NCI-H345 treated with DMSO at 0.1 percent for 48 hours (cell line): ENCODE results near the gene PTGIS.
"Not testable (repeated sequence)": the region's sequence is repeated elsewhere in the genome, so short reads cannot be mapped to it uniquely, and the experiment has no call there.

Experiments used
- DNase-seq: peaks from one replicate; lab custom pipeline; 2025; ENCODE audit not compliant: unreplicated experiment; lab: John Stamatoyannopoulos, UW

The PTGIS gene

DNA sequence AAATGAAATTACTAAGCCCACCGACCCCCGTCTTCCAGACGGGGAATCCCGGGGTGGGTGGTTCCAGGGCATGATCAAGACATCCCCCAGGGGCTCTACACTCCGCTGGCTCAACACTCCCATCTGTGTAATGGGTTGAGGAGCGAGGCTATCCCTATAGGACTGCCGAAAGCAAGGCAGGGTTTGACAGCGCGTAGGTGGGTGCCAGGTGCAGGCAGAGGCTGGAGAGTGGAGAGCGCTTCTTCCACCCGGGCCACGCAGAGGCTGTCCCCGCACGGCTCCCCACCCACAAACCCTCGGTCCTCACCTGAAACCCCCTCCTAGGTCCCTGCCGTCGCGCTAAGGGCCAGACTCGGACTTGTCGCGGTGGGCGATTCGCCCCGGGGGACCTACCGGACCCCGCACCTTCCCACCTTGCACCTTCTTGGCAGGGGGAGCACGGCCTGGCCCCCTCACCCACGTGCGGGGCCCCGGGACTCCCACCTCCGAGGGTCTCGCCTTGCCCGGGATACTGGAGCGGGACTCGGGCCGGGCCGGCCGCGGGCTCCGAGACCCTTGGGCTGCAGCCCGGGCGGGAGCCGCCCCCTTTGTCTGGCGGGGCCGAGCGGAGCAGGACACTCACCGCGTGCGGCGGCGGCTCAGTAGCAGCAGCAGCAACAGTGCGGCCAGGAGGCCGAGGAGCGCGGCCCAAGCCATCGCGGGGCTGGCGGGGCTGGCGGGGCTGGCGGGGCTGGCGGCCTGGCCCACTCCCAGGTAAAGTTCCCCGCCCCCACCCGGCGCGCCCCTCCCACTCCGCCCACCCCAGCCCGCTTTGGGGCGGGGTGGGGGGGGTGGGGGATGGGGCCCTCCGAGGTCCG lies at the start of gene PTGIS:
Gene PTGIS, minus strand, starts transcription at position 717 of the 857 bp plus-strand sequence. Its CDS starts 21 bp downstream, at position 696.
- no peak for DNase-seq

DNA sequence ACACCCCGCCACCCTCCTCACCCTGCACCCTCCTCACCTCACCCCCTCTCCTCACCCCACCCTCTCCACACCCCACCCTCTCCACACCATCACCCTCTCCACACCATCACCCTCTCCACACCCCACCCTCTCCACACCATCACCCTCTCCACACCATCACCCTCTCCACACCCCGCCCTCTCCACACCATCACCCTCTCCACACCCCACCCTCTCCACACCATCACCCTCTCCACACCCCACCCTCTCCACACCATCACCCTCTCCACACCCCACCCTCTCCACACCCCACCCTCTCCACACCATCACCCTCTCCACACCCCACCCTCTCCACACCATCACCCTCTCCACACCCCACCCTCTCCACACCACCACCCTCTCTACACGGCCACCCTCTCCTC lies 49.5 kb upstream of the PTGIS start:
- DNase-seq = not testable (repeated sequence)

DNA sequence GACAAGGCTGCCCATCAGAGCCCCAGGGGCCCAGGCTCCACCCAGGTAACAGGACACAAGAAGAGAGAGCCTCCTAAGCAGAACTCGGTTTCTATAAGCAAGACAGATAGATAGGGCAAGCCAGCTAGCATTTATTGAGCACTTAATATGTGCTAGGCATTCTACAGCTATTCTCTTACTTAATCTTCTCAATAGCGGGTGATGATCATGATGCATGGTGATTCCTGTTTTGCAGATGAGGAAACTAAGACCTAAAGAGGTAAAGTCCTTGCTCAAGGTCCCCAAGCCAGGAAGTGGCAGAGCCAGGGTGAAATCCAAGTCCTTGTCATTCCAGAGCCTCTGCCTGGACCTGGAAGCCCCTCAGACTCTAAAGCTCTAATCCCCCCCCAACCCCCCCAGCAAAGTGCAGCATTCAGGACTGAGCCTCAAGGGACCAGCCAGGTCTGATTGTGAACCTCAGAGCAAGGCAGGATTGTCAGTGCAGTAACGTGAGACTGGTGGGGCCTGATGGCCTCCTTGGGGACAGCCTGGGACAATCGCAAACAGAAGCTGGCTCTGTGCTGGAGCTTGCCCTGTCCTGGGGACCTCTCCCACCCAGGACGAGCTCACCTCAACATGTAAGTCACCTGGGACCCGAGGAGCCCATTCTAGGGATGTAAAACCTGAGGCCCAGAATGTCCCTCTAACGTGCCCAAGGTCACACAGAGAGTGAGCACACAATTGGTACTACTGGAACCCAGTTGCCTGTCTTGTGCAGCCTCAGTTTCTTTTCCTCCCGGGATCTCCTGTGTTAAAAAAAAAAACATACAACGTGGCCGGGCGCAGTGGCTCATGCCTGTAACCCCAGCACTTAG lies 48.4 kb upstream of the PTGIS start:
- DNase-seq = no peak

DNA sequence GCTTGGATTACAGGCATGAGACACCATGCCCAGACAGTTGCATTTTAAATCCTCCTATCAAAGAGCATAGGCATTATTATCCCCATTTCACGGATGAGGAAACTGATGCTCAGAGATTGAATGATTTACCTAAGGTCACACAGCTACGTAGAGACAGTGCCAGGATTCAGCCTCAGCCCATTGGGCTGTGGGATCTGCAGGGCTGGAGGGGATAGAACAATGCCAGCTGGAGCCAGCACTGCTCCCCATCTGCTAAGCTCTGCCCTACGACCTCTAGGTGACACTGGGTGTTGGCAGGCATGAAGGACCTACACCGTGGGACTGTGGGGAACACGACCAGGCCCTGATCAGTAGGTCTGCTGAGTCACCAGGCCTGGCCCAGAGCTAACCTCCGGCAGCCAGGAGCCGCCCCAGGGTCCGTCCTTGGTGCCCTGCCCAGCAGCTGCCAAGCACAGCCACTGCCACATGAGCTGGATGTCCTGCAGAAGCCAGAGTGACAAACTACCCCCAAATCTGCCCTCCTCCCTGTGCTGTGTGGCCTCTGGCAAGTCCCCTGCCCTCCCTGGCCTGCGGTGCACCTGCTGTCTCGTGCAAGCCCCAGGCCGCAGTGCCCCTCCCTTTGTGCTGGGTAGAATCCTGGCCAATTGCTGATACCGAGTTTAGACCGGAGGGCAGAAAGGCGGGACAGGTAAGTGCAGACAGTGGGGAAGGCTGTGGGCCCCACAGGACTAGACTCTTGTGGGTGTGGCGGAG lies 47.6 kb upstream of the PTGIS start:
- DNase-seq = no peak

DNA sequence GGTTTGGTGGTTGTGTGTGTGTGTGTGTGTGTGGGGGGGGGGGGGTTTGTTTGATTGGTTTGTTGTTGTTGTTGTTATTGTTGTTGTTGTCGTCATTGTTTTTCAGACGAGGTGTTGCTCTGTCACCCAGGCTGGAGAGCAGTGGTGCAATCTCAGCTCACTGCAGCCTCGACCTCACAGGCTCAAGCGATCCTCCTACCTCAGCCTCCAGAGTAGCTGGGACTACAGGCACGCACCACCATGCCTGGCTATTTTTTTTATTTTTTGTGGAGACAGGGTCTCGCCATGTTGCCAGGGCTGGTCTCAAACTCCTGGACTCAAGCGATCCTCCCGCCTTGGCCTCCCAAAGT lies 47.1 kb upstream of the PTGIS start:
- DNase-seq = not testable (repeated sequence)

DNA sequence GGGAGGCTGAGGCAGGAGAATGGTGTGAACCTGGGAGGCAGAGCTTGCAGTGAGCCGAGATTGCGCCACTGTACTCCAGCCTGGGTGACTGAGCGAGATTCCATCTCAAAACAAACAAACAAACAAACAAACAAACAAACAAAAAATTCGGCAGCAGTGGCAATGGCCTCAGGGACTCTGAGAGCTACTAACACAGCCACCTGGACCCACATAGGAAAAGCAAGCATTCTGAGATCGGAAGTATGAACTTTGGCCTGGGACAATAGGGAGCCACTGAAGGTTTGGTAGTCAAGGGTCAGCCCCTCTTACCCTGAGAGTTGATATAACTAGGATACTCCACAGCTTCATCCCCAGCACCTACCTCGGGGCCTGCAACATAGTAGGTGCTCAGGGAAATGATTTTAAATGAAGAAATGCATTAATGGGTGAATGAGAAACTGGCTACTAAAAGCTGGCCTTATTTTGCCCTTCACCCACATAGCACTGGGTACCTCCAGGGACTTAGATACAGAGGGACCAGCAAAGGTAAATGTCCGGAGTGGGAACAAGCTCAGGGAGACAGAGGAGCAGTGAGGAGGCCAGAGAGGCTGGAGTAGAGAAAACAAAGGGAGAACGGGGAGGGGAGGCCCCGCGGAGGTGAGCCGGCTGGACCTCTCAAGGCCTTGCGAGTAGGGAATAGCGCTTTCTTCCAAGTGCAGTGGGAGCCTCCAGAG lies 46.6 kb upstream of the PTGIS start:
- DNase-seq = no peak

DNA sequence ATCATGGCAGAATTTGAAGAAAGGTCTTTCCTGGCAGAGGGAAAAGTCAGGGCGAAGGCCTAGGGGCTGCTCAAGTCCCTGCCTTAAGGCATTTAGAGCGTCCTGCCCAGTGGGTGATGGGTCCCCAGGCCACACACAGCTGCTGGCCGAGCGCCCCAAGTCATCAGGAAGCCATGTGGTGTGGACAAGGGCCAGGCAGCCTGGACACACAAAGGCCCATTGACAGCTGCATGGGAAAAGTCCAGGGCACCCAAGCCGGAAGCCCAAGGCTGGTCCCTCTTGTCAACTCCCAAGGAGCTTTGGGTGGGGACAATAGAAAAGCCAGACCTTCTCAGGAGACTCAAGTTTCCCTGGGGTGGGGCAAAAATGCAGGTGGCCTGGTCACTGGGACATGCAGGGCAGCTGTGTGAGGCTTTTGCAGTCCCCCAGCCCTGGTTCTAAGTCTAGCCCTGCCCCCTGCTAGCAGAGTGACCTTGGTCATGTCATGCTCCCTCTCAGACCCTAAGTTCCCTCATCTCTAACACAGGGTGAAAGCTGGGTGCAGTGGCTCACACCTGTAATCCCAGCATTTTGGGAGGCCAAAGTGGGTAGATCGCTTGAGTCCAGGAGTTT lies 44.3 kb upstream of the PTGIS start:
- DNase-seq = no peak

DNA sequence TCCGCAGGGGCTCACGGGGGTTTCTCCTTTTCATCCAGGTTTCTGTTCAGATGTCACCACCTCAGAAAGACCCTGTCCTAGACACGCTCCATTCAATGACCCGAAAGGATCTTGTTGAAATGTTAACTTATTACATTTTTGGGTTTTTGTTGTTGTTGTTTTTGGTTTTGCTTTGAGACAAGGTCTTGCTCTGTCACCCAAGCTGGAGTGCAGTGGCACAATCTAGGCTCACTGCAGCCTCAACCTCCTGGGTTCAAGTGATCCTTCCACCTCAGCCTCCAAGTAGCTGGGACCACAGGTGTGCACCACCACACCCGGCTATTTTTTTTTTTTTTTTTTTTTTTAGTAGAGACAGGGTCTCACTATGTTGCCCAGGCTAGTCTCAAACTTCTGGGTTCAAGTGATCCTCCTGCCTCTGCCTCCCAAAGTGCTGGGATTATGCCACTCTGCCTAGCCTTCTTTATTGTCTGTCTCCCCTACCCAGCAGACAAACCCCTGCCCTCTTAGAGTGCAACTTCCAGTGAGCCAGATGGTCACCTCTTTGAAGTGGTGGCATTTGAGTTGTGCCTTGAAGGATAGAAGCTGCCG lies 43.7 kb upstream of the PTGIS start:
- not testable (repeated sequence) for DNase-seq

DNA sequence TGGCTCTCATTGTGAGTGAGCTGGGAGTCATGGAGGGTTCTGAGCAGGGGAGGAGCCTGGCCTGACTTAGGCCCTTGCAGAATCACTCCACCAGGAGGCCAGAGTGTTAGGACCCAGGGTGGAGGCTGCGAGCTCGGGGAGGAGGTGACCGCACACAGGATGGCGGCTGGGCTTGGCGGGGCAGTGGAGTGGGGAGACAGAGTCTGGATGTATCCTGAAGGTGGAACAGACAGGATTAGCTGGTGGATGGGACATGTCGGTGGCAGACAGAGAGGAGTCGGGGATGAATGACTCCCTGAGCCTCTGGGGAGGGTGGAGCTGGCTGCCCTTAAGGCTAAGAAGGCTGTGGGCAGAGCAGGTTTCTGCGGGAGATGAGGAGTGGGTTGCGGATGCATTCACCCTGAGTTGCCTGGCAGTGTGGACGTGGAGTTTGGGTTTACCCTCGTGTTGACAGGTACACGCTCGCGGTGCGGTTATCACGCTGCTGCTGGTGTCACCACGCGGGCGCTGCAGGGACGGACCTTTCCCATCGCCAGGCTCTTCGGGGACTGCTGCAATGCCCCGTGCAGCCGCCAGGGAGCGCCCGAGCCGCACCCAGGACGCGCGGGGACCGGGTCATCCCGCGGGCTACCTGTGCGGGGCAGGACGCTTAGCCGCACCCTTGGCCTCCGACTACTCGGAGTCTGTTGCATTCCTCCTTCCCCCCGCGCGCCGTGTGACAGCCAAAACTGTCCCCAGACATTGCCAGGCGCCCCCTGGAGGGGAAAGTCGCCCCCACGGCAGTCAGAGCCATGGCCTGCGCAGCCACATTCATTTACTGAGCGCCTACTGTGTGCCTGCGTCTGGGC lies 43.0 kb upstream of the PTGIS start:
- peak; percentile 48 for DNase-seq

DNA sequence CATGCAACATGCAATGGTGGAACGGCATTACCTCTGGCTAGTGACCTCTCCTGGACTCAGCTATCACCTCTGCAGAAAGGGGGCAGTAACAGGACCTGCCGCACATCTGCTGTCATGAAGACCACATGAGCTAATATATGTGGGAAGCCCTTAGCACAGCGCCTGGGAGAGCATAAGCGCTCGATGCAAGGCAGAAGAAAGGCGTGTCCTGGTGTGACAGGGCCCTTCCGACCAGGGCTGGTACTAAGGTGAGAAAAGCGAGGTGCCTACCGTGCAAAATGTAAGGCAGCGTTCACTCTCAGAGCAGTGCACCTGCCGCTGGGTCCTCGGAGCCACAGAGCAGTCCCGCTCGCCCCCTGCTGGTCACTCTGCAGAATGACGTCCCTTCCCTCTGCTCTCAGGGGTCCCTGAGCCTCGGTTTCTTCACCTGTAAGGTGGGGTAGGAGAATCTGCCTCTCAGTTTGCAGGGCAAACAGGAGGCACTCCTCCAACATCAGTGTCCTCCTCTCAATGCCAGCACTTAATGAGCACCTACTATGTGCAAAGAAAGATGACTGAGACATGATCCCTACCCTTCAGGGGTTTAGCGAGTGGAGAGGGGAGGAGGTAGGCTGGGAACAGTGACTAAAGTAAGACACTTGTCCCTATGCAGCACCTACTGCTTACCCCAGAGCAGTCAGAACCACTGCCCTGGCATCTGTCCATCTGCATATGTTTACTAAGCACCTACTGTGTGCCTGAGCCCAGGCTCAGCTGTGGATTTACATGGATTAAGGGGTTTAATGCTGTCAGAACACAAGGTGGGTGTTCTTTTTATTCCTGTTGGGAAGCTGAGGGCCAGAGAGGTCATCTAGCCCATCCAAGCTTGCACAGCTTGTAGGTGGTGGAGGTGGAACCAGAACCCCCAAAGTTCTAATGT lies 41.1 kb upstream of the PTGIS start:
- peak; percentile 76 for DNase-seq

DNA sequence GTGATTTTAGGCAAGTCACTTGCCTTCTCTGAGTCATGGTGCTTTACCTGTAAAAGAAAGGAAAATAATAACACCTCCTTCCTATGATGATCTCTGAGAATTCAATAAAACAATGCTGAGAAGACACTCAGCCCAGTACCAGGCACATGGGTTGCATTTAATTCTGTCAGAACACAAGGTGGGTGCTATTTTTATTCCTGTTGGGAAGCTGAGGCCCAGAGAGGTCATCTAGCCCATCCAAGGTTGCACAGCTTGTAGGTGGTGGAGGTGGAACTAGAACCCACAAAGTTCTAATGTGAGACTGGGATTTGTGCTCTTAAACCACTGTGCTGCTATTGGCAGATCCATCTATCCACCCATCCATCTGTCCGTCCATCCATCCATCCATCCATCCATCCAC lies 39.6 kb upstream of the PTGIS start:
- DNase-seq = no peak

DNA sequence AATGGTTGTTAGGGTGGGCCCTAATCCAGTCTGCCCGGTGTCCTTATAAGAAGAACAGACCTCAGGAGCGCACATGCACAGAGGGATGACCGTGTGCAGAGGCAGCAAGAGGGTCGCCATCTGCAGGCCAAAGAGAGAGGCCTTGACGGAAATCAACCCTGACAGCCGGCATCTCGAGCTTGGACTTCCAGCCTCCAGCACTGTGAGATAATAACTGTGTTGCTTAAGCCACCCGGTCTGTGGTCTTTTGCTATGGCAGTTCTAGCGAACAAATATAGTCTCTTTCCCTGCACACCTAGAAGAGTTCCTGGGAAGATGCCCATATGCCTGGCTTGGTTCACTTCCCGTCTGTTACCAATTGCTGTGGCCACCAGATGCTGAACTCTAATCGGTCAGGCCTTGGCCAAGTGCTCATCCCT lies 35.3 kb upstream of the PTGIS start:
- DNase-seq = no peak

DNA sequence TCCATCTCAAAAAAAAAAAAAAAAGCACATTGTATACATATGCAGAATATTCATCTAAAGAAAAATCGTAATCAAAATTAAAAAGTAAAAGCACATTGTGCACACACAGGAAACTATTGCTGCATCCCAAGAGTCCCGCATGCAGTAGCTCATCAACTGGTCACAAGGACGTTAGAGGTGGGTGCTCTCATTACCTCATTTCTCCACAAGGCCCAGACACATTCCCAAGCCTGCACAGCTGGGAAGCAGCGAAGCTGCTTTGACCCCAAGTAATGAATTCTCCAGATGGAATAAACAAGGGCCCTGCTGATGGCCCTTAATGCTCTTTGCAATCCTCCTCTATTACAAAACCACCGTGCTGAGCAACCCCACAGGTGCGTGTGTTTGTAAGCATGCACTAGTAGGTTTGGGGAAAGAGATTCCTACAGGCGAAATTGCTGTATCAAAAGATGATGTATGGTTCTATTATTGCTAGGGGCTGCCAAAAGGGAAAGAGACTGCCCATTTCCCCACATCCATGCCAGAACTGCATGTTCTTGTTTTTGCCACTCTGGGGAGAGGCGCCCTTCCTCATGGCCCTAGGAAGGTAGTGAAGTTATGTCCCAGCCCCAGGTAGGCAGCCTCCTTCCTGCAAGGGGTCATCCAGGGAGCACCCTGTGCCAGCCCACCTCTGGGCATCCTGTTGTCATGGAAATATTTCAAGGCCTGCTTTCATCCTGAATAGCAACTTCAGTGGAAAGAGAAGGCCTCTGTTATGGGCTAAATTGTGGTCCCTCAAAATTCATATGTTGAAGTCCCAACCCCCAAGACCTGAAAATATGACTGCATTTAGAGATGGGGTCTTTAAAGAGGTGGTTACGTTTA lies 34.6 kb upstream of the PTGIS start:
- no peak for DNase-seq

DNA sequence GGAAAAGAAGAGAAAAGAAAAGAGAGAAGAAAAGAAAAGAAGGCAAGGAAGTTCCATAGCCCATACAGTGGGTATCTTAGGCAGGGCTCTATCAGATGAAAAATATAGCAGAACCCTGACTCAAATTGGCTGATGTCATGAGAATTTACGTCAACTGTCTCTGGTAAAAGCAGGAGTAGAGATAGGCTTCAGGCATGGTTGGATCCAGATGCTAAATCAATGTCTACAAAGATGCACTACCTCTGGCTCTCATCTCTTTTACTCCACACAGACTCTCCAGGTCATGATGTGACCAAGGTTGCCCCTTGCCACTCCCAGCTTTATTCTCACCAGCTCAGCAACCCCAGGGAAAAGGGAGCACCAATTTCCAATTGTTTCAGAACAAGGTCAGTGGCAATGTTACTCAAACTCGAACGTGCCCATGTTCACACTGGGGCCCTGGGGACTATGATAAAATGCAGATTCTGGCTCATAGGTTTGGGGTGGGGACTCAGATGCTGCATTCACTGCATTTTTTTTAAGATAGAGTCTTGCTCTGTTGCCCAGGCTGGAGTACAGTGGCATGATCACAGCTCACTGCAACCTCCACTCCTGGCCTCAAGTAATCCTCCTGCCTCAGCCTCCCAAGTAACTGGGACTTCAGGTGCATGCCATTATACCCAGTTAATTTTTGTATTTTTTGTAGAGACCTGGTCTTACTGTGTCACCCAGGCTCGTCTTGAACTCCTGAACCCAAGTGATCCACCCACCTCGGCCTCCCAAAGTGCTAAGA lies 33.4 kb upstream of the PTGIS start:
- no peak for DNase-seq

DNA sequence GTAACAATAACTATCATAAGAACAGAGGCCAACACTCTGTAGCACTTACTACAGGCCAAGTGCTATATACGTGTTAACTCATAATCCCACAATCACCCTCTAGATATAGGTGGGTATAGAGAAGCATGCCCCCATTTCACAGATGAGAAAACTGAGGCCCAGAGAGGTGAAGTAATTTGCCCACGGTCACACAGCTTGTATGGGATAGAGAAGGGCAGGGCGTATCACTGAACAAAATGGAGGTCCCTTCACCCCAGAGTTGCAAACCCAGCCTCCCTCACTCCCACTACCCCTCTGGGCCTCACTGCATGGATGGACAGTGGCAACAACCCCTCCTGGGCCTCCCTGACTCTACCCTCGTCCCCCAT lies 31.8 kb upstream of the PTGIS start:
- DNase-seq = no peak

DNA sequence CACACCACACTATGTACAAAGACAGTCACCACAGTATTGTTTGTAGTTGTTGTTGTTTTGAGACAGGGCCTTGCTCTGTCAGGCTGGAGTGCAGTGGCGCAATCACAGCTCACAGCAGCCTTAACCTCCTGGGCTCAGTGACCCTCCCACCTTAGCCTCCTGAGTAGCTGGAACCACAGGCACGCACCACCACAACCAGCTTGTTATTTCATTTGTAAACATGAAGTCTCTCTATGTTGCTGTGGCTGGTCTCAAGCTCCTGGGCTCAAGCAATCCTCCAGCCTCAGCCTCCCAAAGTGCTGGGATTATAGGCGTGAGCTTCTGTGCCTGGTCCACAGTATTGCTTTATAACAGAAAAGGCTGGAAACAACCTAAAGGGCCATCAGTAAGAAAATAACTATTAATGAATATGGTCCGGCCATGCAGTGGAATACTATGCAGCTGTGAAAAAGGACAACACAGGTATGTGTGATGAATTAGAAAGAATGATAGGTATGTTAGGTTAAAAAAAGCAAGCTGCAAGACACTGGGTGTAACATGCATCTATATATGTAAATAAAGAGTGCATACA lies 30.0 kb upstream of the PTGIS start:
- no peak for DNase-seq
